Smooth muscle cell (in vitro differentiated cells): ENCODE measurements around the gene DSG1. TPM values are rescaled to one million over a fixed set of nuclear protein-coding genes. Genes with fewer than 3 reads are reported as not detected.

Experiments used
- DNase-seq: peaks from one replicate; lab custom pipeline; 2025; ENCODE audit not compliant: unreplicated experiment; lab: John Stamatoyannopoulos, UW
- H2AFZ ChIP-seq: fragments of 200-600 bp; sonication (generic); 2 replicates; pipeline ENCODE4 v1.6.0; 2016; ENCODE audit warnings: antibody characterized with exemption, low read depth, mild to moderate bottlenecking
- H3F3A ChIP-seq: fragments of 200-600 bp; sonication (generic); 2 replicates; pipeline ENCODE4 v1.6.0; 2017; ENCODE audit warnings: antibody characterized with exemption, low read depth
- H3K27ac ChIP-seq: fragments of 200-600 bp; sonication (generic); 2 replicates; pipeline ENCODE4 v1.5.1; 2016; ENCODE audit warnings: low read depth, mild to moderate bottlenecking
- H3K27me3 ChIP-seq: fragments of 200-600 bp; sonication (generic); 2 replicates; pipeline ENCODE4 v1.6.1; 2016; ENCODE audit warnings: low read depth, mild to moderate bottlenecking
- H3K36me3 ChIP-seq: fragments of 200-600 bp; sonication (generic); 2 replicates; pipeline ENCODE4 v1.5.1; 2016; ENCODE audit warnings: low read depth
- H3K4me1 ChIP-seq: fragments of 200-600 bp; sonication (generic); 2 replicates; pipeline ENCODE4 v1.5.1; 2016; ENCODE audit warnings: low read depth
- H3K4me2 ChIP-seq: fragments of 200-600 bp; sonication (generic); 2 replicates; pipeline ENCODE4 v1.6.0; 2016; ENCODE audit warnings: mild to moderate bottlenecking
- H3K4me3 ChIP-seq: fragments of 200-600 bp; sonication (generic); 2 replicates; pipeline ENCODE4 v1.5.1; 2016; ENCODE audit warnings: mild to moderate bottlenecking
- H3K79me2 ChIP-seq: fragments of 200-600 bp; sonication (generic); 2 replicates; pipeline ENCODE4 v1.6.0; 2016; ENCODE audit warnings: low read depth, mild to moderate bottlenecking
- H3K9ac ChIP-seq: fragments of 200-600 bp; sonication (generic); 2 replicates; pipeline ENCODE4 v1.6.0; 2016; ENCODE audit warnings: low read depth
- H3K9me3 ChIP-seq: fragments of 200-600 bp; sonication (generic); replicated peaks from 2 replicates; pipeline ENCODE4 v1.5.1; 2016; ENCODE audit warnings: low read depth
- H4K20me1 ChIP-seq: fragments of 200-600 bp; sonication (generic); 2 replicates; pipeline ENCODE4 v1.6.0; 2016; ENCODE audit warnings: low read depth
- CTCF ChIP-seq: fragments of 200-600 bp; sonication (generic); IDR thresholded peaks from 2 replicates; pipeline ENCODE4 v1.5.1; 2017; ENCODE audit warnings: borderline replicate concordance, mild to moderate bottlenecking, antibody characterized with exemption; ENCODE audit not compliant: insufficient read depth, poor library complexity, severe bottlenecking
- WGBS: methylation state at CpG from one replicate; pipeline ENCODE4 v1.1.7; 2016; ENCODE audit warnings: low lambda C conversion rate; 5-methylcytosine and 5-hydroxymethylcytosine counted together
- polyA plus RNA-seq: library from polyadenylated mRNA; unstranded; fragments of >200 nt; fragmentation: Nextera tagmentation; extraction: Ambion mirVana; gene quantifications from 2 replicates; pipeline ENCODE4 v1.2.1, GENCODE V29; 2016
- total RNA-seq: library from RNA; depleted of rRNA; stranded (reverse); fragments of >200 nt; gene quantifications from 2 replicates; pipeline ENCODE4 v1.2.3, GENCODE V29; 2014

DSG1 gene
- total and polyA plus RNA-seq, 2 experiments from 2014 or later: 5.0 to 65.5 TPM

- Histone ChIP-seq H4K20me1 (no peaks in the 10 kb centered on the region), H3K9me3 (no peaks in the 10 kb centered on the region), H3F3A (no peaks in the 10 kb centered on the region), H3K36me3 (no peaks in the 10 kb centered on the region), H3K27ac (no peak overlapping the region), H3K79me2 (no peaks in the 10 kb centered on the region), H3K27me3 (no peaks in the 10 kb centered on the region), H3K4me1 (no peaks in the 10 kb centered on the region), H3K9ac (no peak overlapping the region), H2AFZ (no peak overlapping the region), H3K4me3 (no peak overlapping the region), H3K4me2 (no peak overlapping the region)
- TF ChIP-seq CTCF: no peak
- no peak for DNase-seq
Observed at GRCh38 chr18:31371989-31372388, 54.0 kb downstream of the DSG1 start.

GRCh38 chr18:31373641-31374040 is 55.7 kb downstream of the DSG1 start:
- Histone ChIP-seq H3K4me3 (no peak overlapping the region), H2AFZ (no peak overlapping the region), H3K9me3 (no peaks in the 10 kb centered on the region), H3F3A (no peaks in the 10 kb centered on the region), H3K79me2 (no peaks in the 10 kb centered on the region), H3K36me3 (no peaks in the 10 kb centered on the region), H3K4me1 (no peaks in the 10 kb centered on the region), H3K9ac (no peak overlapping the region), H3K27ac (no peak overlapping the region), H3K4me2 (no peak overlapping the region), H4K20me1 (no peaks in the 10 kb centered on the region), H3K27me3 (no peaks in the 10 kb centered on the region)
- 91% methylated on average over 4 of the region's 4 CpGs for WGBS
- TF ChIP-seq CTCF: no peak
- DNase-seq: no peak

GRCh38 chr18:31376477-31376876 is 58.5 kb downstream of the DSG1 start, which contains the start of gene DSG4:
Gene DSG4 (plus strand): TSS chr18:31376777. CDS start chr18:31376912, 135 bp downstream.
- no peaks in the 10 kb centered on the region for H3F3A ChIP-seq
- H3K4me2 ChIP-seq: no peak within 1 kb of the TSS
- H3K9me3 ChIP-seq: no peaks in the 10 kb centered on the region
- WGBS: 92% methylated on average over 3 of the region's 3 CpGs
- H3K9ac ChIP-seq: no peak within 1 kb of the TSS
- no peak for DNase-seq
- no peaks in the 10 kb centered on the region for H3K27me3 ChIP-seq
- no peaks in the 10 kb centered on the region for H3K36me3 ChIP-seq
- no peaks in the 10 kb centered on the region for H3K79me2 ChIP-seq
- H3K4me3 ChIP-seq: no peak within 1 kb of the TSS
- no peak for TF ChIP-seq CTCF
- no peak within 1 kb of the TSS for H2AFZ ChIP-seq
- no peak within 1 kb of the TSS for H3K27ac ChIP-seq
- H4K20me1 ChIP-seq: no peaks in the 10 kb centered on the region
- H3K4me1 ChIP-seq: no peaks in the 10 kb centered on the region

GRCh38 chr18:31380912-31381311 is 63.0 kb downstream of the DSG1 start:
- Histone ChIP-seq H3K4me3 (no peak overlapping the region), H3K27me3 (no peaks in the 10 kb centered on the region), H3K79me2 (no peaks in the 10 kb centered on the region), H3K9me3 (no peaks in the 10 kb centered on the region), H4K20me1 (no peaks in the 10 kb centered on the region), H3K36me3 (no peaks in the 10 kb centered on the region), H3K4me2 (no peak overlapping the region), H2AFZ (no peak overlapping the region), H3K27ac (no peak overlapping the region), H3K4me1 (no peaks in the 10 kb centered on the region), H3F3A (no peaks in the 10 kb centered on the region), H3K9ac (no peak overlapping the region)
- no peak for DNase-seq
- no peak for TF ChIP-seq CTCF
- WGBS: 81% methylated on average over 2 of the region's 2 CpGs
